ENCODE data around the gene DCT. TPM values are rescaled to one million over a fixed set of nuclear protein-coding genes. Genes with fewer than 3 reads are reported as not detected.

The DCT gene
- total and polyA plus RNA-seq, 10 donors, result 0.02 to 0.77 (median 0.19) TPM; not detected in 2

GRCh38 chr13:94394723-94395122, 84.8 kb downstream of the DCT start:
- WGBS, 5 donors, result 71 to 91% (median 84%) methylated on average over 4 of the region's 4 CpGs
- no peak overlapping the region for H3K4me3 ChIP-seq
- no peaks in the 10 kb centered on the region for H3K4me1 ChIP-seq
- no peaks in the 10 kb centered on the region for H3K36me3 ChIP-seq
- no peak for DNase-seq
- intact Hi-C loops (cut with DNase I; ENCODE audit: low total_unique reads), result no loop called here
- no peaks in the 10 kb centered on the region for H3K27me3 ChIP-seq (replicated peaks in 1 of 7)
- no peak for TF ChIP-seq POLR2AphosphoS5 (IDR thresholded peaks at IDR 0.05)
- no peak overlapping the region for H3K27ac ChIP-seq
- no peaks in the 10 kb centered on the region for H3K9me3 ChIP-seq

- no peaks in the 10 kb centered on the region for H3K36me3 ChIP-seq
- intact Hi-C loops (cut with DNase I; ENCODE audit: low total_unique reads), result no loop called here
- 65 to 78% (median 68%) methylated on average over 2 of the region's 2 CpGs for WGBS, 5 donors
- no peak for DNase-seq
- H3K27me3 ChIP-seq (replicated peaks in 1 of 7), result no peaks in the 10 kb centered on the region
- H3K9me3 ChIP-seq, result no peaks in the 10 kb centered on the region
- no peak for TF ChIP-seq POLR2A (IDR thresholded peaks at IDR 0.05)
- H3K27ac ChIP-seq, result no peak overlapping the region
- no peaks in the 10 kb centered on the region for H3K4me1 ChIP-seq
- no peak overlapping the region for H3K4me3 ChIP-seq
Observed at GRCh38 chr13:94390881-94391280, 88.6 kb downstream of the DCT start.

- intact Hi-C loops (cut with DNase I; ENCODE audit: low total_unique reads), result no loop called here
- TF ChIP-seq POLR2A (IDR thresholded peaks at IDR 0.05) (no peak), POLR2AphosphoS5 (IDR thresholded peaks at IDR 0.05) (no peak)
- 64 to 75% (median 70%) methylated on average over 7 of the region's 7 CpGs for WGBS, 5 donors
- no peaks in the 10 kb centered on the region for H3K4me1 ChIP-seq
- H3K9me3 ChIP-seq, result no peaks in the 10 kb centered on the region
- H3K4me3 ChIP-seq, result no peak overlapping the region
- H3K27ac ChIP-seq, result no peak overlapping the region
- H3K36me3 ChIP-seq, result no peaks in the 10 kb centered on the region
- no peak for DNase-seq
- no peaks in the 10 kb centered on the region for H3K27me3 ChIP-seq (replicated peaks in 1 of 7)
Observed at GRCh38 chr13:94389604-94390351, 89.7 kb downstream of the DCT start.

GRCh38 chr13:94387047-94387446, 92.4 kb downstream of the DCT start:
- no peaks in the 10 kb centered on the region for H3K36me3 ChIP-seq
- no peaks in the 10 kb centered on the region for H3K9me3 ChIP-seq
- no peaks in the 10 kb centered on the region for H3K27me3 ChIP-seq (replicated peaks in 1 of 7)
- no peak for TF ChIP-seq POLR2AphosphoS5 (IDR thresholded peaks at IDR 0.05)
- no peak for TF ChIP-seq POLR2A (IDR thresholded peaks at IDR 0.05)
- no peak for TF ChIP-seq CTCF (IDR thresholded peaks at IDR 0.05 in 8 of 11, conservative IDR thresholded peaks at IDR 0.05 in 3 of 11)
- no peak overlapping the region for H3K27ac ChIP-seq
- intact Hi-C loops (cut with DNase I; ENCODE audit: low total_unique reads), result no loop called here
- no peak overlapping the region for H3K4me3 ChIP-seq
- no peaks in the 10 kb centered on the region for H3K4me1 ChIP-seq
- no peak for DNase-seq

Other genes with a start within 250 kb of the DCT start
- gene TGDS, start 116.5 kb upstream of the DCT start, total RNA-seq, result 10 to 100 TPM in 6 of 7 donors, 1 to 10 TPM in 1; 9.7 to 16.3 (median 11.5) TPM
- gene TGDS, start 116.5 kb upstream of the DCT start, polyA plus RNA-seq, result 10 to 100 TPM in 2 of 3 donors, 1 to 10 TPM in 1; 9.6 to 12.5 (median 11.9) TPM
- 1 to 10 TPM; 3.3 to 8.6 (median 4.3) TPM for gene GPR180, start 122.2 kb upstream of the DCT start, total RNA-seq
- 1 to 10 TPM; 1.2 to 1.9 (median 1.2) TPM for gene GPR180, start 122.2 kb upstream of the DCT start, polyA plus RNA-seq
- gene SOX21, start 232.9 kb upstream of the DCT start, total RNA-seq, result not detected
- gene SOX21, start 232.9 kb upstream of the DCT start, polyA plus RNA-seq, result not detected